Fibroblast of peridontal ligament (primary cell): ENCODE measurements around the gene KCNQ5.
A peak's percentile ranks its signal among the peaks of the same experiment; 100 is the strongest.

Experiments
- DNase-seq: peaks from one replicate; pipeline ENCODE4 v3.0.0-alpha.2; 2010; ENCODE audit errors: extremely low read depth

KCNQ5 gene

DNA sequence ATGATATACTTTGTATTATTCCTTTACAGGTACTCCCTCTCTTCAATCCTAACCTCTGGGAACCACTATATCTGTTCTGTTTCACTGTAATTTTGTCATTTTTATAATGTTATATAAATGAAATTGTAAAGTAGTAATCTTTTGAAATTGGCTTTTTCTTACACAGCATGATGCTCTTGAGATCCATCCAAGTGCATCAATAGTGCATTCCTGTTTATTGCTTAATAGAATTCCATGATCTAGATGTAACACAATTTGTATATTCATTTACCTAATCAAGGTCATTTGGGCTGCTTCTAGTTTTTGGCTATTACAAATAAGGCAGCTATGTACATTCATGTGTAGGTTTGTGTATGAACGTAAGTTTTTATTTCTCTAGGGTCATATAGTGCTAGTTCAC, 428.8 kb downstream of the KCNQ5 start:
- peak; percentile 63 for DNase-seq

DNA sequence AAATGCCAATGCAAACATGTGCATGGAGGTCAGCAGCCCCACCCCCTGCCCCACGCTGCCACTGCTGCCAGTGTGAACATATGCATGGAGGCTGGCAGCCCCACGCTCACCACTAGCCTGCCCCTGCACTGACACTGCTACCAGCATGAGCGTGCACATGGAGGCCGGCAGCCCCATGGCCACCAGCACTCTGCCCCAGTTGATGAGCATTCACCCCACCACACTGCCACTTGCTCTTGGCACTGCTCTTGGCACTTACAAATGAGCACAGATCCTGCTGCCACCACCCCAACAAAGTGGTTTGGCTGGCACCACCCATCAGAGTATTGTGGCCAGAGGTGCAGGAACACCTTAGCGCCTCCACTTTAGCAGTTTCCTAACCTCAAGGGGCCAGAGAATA, 429.3 kb downstream of the KCNQ5 start:
- DNase-seq: no peak

DNA sequence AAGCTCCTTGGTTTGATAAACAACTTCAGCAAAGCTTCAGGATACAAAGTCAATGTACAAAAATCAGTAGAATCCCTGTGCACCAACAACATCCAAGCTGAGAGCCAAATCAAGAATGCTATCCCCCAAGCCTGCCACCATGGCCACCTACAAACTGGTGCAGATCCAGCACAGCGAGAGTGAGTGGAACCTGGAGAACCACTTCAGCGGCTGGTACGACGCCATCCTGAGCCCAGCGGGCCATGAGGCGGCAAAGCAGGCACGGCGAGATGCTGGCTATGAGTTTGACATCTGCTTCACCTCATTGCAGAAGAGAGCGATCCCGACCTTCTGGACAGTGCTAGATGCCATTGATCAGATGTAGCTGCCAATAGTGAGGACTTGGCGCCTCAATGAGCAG, 433.1 kb downstream of the KCNQ5 start:
- DNase-seq: no peak

DNA sequence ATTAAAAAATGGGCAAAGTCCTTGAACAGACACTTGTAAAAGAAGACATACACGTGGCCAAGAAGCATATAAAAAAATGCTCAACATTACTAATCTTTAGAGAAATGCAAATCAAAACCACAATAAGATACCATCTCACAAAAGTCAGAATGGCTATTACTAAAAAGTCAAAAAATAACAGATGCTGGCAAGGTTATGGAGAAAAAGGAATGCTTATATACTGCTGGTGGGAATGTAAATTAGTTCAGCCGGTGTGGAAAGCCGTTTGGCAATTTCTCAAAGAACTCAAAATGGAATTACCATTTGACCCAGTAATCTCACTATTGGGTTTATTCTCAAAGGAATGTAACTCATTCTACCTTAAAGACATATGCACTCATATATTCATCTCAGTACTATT, 436.9 kb downstream of the KCNQ5 start:
- DNase-seq: no peak

DNA sequence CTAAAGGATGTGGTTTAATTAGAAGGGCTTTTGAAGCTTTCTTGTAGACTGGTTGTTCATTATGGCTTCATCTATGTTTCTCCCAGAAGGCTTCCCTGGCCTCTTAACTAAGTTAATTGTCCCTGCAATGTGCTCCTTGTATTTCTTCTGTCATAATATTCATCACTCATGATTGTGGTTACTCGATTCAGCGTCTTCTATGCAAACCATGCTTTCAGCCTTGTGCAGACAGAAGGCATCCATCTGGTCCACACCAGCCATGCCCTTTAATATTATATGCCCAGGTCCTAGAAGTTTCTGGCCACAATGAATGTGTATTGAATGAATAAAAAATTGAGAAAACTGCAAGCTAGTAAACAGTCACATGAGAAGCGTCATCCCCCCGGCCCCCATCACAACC, 440.3 kb downstream of the KCNQ5 start:
- no peak for DNase-seq

DNA sequence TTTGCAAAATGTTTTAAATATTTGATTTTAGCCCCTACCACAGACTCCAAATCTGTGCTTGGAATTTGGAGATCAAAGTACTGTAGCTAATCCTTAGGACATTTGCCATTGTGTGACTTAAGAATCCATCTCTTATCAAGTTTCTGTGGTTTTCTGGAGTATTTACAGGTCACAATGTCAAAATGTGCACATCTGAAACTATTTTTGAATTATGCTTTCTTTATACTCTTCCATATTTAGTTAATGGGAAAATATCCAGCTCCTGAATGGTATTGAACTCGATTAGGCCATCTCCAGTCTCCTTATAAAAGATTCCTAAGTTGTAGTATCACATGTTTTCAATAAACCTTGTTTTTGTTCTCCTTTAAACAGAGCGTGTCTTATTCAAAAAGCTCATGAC, 441.0 kb downstream of the KCNQ5 start:
- DNase-seq: peak; percentile 69

DNA sequence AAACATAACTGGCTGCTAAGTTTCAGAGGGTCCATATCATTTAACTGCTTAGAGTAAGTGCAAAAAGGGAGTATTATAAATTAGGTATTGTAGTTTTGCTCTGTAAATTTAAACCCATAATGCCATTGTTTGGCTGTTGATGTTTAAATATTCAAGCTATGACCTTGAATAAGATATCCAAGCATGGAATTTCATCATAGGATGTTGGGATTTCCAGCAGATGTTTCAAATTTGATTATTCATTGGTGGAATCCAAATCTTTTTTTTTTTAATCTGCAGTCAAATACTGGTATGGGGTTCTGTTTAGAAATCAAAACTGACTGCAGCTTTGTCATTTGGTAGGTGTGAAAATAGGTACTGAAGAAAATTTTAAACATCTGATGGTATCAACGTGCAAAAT, 442.4 kb downstream of the KCNQ5 start:
- DNase-seq: peak; percentile 79

DNA sequence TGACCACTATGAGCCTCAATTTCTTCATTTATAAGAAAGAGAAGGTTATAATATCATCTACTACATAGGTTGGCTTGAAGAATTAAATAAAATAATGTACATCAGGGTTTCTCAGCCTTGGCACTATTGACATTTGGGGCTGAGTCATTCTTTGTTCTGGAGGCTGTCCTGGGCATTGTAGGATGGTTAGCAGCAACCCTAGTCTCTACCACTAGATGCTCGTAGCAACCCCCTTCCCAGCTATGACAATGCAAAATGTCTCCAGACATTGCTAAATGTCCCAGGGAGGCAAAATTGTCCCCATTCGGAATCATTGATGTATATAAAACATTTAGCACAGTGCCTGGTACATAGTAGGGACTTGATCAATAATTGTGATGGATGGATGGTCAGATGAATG, 451.4 kb downstream of the KCNQ5 start:
- DNase-seq: no peak

DNA sequence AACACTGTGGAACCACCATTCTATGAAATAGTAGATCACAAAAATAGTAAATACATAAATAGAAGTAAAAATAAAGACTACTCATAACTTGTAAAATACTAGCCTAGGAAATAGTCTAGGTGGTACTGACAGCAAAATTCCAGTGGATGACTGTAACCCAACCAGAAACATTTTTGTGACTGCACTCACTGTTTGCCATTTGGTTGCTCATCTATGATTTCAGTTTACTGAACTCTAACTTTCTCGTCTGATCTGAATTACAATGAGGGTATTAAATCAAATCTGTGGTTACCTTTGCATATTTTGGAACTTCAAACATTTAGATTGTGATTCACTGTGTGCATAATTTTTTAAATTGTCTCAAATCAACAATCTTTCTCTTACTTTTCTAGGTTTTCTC, 452.3 kb downstream of the KCNQ5 start:
- peak; percentile 79 for DNase-seq

DNA sequence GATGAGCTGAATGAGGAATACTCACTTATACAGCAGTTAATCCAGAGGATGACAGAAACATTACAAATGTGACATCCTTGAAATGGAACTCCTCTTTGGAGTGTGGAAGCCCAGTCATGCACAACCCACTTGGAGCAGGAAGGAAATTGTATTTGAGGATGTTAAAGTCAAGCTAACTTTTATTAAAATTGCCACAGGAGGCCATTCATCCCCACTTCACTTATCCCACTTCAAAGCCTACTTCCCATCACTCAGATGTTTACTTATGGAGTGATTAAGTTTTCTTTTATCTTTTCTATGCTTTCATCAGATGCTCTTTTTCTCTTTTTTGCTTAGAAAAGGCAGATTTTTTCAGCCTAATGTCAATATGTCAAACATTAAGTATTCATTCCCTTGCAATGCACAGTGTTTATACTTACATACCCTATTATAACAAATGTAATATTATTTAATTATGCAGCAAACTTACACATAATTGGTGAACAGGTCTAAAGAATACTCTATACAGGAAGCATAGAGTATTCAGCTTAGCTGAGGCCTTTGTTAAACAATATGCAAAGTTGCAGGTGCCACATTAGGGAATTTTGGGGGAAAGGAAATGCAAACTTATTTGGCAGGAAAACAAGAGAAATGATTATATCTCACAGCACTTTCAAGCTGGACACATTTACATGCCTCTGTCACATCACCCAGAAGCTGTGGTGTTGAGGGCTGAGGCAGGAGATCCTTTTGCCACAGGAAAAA, 454.5 kb downstream of the KCNQ5 start:
- DNase-seq: no peak

DNA sequence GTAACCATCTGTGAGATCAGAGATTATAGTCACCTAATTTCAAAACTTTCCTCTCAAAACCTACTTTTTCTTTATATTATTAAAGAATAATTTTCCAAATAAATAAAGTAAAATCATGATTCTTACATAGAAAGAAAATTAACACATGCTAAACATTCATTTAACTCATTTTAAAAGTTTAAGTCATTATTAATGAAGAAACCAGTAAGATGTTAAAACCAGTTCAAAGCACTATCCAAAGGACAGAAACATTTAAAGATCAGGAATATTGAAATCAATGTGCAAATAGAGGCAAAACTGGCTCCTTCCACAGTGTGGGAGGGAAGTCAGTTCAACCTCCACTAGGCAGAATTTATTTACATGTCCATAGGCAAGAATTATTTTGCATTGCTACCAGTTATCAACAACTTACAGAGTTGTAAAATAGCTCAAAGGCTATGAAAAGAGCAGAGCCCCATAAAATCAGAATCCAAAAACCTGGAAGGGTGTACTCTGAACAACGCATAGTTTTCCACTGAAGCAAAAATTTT, 456.5 kb downstream of the KCNQ5 start:
- DNase-seq: no peak

DNA sequence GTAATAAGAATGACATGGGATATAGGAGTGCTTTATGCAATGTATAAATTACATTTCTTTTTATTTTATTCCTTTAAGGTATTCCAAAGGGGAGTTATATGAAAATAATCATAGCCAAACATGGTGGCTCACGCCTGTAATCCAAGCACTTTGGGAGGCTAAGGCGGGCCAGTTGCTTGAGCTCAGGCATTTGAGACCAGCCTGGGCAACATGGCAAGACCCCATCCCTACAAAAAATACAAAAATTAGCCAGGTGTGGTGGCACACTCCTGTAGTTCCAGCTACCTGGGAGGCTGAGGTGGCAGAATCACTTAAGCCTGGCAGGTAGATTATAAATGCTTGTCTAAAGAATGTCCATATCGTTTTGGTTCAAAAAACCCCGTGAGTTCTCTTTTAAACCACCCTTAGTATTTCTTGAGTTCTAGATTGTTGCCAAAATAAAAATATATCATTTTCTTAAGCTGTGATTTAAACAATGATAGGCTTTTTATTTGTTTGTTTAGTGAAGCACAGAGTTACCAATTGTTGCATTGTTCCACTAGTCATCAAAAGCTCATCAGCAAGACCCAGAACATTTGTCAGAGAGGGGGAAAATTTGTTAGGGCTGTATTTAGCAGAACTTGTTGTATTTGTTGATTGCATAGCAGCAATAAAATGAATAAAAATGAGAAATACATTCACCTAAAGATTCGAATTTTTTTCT, 457.2 kb downstream of the KCNQ5 start:
- DNase-seq: no peak

DNA sequence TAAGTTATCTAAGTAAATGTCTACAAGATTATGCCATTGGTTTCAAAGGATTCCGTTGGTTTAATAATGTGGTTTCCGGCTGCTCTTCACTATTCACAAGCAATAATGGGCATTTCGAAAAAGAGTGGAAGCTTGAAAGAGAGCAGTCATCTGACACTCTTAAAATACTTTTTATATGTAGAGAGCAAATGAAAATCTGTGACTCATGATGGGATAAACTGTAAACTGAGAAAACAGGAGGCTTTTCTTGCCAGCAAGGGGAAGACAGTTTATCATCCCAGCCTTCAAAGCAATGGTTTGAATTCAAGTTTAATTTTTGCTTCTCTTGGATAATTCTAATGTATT, 457.7 kb downstream of the KCNQ5 start:
- DNase-seq: peak; percentile 56

DNA sequence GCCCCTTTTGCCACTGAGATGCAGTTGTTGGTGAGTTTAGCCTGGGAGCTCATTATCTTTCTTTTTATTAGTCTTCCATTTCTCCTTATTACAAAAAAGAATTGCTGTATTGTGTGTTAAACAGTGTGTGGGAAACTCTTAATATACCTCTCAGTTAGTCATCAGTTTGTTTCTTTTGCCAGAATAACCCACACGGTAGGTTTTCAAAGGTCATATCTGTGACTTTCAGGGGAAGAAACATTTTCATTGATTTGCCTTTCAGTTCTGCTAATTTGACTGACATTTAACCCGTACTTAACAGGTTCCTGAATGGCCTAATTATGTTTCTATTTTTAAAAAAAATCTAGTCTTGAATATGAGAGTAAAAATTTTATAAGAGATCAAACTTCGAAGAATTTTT, 458.1 kb downstream of the KCNQ5 start:
- DNase-seq: no peak

DNA sequence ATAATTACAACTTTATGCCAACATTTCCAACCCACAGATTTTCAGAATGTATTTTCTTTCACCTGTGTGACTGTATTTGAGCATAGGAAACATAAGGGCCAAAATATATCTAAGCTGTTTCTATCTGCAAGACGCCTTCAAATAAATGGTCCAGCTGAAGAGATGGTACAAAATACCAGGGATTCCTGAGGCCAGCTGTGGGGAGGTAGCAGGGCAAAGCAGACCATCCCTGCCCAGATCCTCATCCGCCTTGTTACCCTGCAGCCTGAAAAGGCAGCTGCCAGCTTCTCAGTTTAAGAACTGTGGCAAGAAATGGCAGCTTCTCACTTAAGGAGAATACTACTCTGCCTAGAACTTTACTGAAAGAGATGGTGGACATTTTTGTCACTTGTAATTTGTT, 460.1 kb downstream of the KCNQ5 start:
- no peak for DNase-seq

DNA sequence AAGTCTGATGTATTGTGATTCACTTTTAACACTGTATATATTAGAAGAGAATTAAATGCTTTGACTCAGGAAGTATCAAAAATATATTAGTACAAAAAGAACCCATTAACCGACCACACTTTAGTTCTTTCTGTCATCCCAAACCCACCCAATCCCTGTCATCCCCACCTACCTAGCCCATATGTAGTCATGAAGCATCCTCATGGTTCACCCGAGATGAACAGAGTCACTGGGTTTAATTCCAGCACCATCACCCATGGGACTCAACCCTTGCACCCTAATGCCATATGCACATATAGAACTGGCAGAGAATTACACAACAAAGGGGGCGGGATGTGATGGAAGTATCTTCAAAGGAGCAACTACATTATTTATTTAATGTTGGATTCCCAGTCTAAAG, 462.0 kb downstream of the KCNQ5 start:
- DNase-seq: no peak

DNA sequence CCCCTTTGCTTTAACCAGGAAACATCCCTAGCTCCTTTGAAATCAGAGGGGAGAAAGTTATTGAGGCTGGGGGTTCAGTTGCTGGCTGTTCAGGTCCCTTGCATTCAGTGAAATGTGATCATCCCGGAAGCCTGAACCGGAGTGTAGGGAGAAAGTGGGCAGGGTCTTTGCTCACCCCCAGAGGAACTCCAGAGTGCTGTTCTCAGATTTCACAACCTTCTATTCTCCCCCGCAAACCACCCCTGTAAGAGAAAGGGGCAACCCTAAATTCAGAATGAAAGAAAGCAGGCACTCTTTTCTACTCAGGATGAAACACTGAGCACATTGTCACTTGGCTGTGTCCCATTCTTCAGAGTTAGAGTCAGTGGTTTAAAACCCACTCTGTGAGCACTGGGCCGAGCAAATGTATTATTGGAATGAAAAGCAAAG, 463.6 kb downstream of the KCNQ5 start:
- DNase-seq: peak; percentile 22

DNA sequence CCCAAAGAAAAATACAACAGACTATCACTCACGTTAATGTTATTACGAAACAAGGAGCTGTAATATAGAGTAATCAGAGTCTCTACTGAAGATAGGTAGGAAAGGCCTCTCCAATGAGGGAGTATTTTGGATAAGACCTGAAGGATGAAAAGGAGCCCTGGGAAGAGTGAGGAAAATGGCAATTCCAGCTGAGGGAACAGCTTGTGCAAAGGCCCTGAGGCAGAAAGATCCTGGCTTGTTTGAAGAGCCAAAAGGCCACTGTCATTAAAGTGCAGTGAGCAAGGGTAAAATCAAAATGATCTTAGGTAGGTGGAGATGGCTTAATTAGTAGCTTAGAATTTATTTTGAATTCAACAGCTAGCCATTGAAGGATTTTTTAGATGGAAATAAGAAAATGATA, 464.9 kb downstream of the KCNQ5 start:
- DNase-seq: no peak

DNA sequence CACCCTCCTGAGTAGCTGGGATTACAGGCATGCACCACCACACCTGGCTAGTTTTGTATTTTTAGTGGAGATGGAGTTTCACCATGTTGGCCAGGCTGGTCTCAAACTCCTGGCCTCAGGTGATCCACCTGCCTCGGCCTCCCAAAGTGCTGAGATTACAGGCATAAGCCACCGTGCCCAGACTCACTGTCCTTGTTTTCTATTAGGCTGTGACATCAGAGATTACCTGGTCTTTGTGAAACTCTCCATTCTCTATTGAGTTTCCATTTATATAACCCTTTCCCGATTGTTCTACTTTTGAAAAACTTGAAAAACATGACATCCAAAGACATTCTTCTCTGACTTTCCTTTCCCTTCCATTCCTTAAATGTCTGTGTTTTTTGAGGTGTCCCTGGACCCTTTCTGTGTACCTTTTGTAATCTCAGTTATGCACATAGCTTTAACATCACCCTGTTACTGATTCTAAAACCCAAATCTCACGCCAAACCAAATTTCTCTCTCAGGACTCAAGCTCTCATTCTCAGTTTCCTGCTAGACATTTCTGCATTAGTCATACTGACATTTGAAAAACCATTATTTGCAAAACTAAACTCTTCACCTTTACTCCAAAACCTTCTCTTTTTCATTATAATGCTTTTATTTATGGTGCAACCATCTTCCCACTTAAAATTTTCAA, 466.4 kb downstream of the KCNQ5 start:
- no peak for DNase-seq

DNA sequence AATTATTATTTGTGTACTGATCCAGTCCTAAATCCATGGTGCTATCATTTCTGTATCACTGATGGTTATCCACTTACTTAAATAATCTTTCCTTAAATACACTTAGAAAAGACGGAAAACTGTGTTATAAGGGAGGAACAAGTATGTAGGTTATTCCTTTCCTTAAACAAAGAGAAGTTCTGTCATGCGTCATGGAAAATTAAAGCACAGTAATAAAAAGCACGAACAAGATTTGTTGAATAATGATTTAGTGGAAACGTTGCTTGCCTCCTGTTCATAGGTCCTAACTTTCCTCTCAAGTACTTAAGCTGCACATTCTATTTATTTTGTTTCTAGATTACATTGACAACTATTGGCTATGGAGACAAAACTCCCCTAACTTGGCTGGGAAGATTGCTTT, 483.1 kb downstream of the KCNQ5 start:
- DNase-seq: no peak

DNA sequence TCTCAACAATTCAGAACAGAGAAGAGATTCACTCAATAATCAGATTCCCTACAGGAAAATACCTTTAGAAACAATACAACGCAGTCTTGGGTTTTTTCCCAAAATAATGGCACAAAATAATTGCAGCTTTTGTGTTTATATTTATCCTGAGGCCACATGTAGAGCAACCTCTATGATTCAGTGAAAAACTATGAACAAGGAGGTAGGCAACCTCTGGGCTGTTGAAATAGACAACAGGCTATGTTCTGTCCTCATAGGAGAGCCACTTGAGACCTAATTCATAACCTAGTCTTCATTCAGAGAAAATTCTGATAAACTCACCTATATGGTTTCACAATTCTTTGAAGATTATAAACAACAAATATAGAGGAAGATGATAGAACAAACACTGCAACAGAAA, 485.2 kb downstream of the KCNQ5 start:
- DNase-seq: no peak

DNA sequence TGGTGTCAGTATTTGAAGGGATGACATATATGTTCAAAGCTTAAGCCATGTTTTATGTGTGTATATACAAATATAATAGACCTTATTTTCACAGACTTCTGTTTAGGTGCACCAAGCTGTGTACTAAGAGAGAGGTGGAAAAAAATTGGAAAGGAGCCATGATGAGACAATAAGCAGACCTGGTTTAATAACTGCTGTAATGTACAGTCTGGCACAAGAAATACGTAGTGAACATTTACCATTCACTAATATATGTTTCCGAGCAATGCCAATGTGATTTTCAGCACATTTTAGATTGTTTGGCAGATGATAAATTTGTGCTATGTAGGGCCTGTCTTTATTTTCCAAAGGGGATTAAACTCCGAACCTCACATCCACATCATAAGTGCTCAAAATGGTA, 487.1 kb downstream of the KCNQ5 start:
- DNase-seq: no peak

DNA sequence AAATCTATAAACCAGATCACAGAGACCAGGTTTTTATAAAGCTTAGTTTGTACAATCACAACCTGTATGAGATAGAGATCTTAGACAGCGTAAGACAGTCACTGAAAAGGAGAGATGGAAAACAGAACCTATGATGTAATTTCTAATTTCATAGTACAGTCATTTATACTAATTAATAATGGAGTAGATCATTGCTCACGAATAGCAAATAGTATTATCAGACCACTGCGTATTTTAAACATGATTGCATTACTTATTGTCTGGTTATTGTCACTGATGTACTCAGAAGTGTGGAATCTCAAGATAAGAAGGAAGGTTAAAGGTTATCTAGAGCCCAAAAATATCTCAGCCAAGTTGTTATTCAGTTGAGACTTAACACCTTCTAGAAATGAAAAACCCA, 487.8 kb downstream of the KCNQ5 start:
- DNase-seq: no peak
